ENCODE results near the gene AQP5.

GRCh38 chr12:49962861-49963765, 1.4 kb downstream of the AQP5 start:
- TF ChIP-seq CTCF (conservative IDR thresholded peaks at IDR 0.05) (no peak), EZH2 (IDR thresholded peaks at IDR 0.05; ENCODE audit: low read depth) (no peak)

Data from PC-9 (cell line).